Suppressor macrophage treated with lipopolysaccharide for 4 hours (primary cell): ENCODE results near the gene PPP6R3.
"Not testable (repeated sequence)": the region's sequence is repeated elsewhere in the genome, so short reads cannot be mapped to it uniquely, and the experiment has no call there.

Experiments
- DNase-seq: peaks from one replicate; pipeline ENCODE4 v3.0.0-alpha.2; 2020

The PPP6R3 gene

GRCh38 chr11:68460741-68461574 lies at the start of gene PPP6R3:
PPP6R3 (plus strand) TSS chr11:68460752; CDS start chr11:68537665, 76,913 bp downstream.
- peak; percentile 13 for DNase-seq

- no peak for DNase-seq
Measured at GRCh38 chr11:68411501-68411991, 49.0 kb upstream of the PPP6R3 start.

- no peak for DNase-seq
Measured at GRCh38 chr11:68412593-68413475, 47.7 kb upstream of the PPP6R3 start.

GRCh38 chr11:68413591-68413999 lies 47.0 kb upstream of the PPP6R3 start:
- DNase-seq = no peak

- no peak for DNase-seq
Measured at GRCh38 chr11:68414496-68415221, 45.9 kb upstream of the PPP6R3 start.

- DNase-seq = no peak
Measured at GRCh38 chr11:68416070-68416578, 44.4 kb upstream of the PPP6R3 start.

GRCh38 chr11:68418648-68419047 lies 41.9 kb upstream of the PPP6R3 start:
- no peak for DNase-seq

GRCh38 chr11:68420171-68420570 lies 40.4 kb upstream of the PPP6R3 start:
- DNase-seq = no peak

GRCh38 chr11:68423481-68423880 lies 37.1 kb upstream of the PPP6R3 start:
- DNase-seq = no peak

GRCh38 chr11:68424101-68424632 lies 36.4 kb upstream of the PPP6R3 start:
- no peak for DNase-seq

GRCh38 chr11:68424981-68425865 lies 35.3 kb upstream of the PPP6R3 start:
- DNase-seq = no peak

- no peak for DNase-seq
Measured at GRCh38 chr11:68425866-68426380, 34.6 kb upstream of the PPP6R3 start.

GRCh38 chr11:68429661-68430060 lies 30.9 kb upstream of the PPP6R3 start:
- no peak for DNase-seq

GRCh38 chr11:68430384-68430783 lies 30.2 kb upstream of the PPP6R3 start:
- no peak for DNase-seq

- DNase-seq = no peak
Measured at GRCh38 chr11:68430801-68431200, 29.8 kb upstream of the PPP6R3 start.

GRCh38 chr11:68431984-68432645 lies 28.4 kb upstream of the PPP6R3 start:
- DNase-seq = no peak

GRCh38 chr11:68432874-68433273 lies 27.7 kb upstream of the PPP6R3 start:
- DNase-seq = no peak

GRCh38 chr11:68433541-68433940 lies 27.0 kb upstream of the PPP6R3 start:
- no peak for DNase-seq

GRCh38 chr11:68434159-68434558 lies 26.4 kb upstream of the PPP6R3 start:
- DNase-seq = not testable (repeated sequence)

GRCh38 chr11:68436162-68436888 lies 24.2 kb upstream of the PPP6R3 start:
- no peak for DNase-seq
